AG10803 (cell line): Measurements from ENCODE around the gene CATSPERD.

Experiments used
- DNase-seq: peaks from one replicate; pipeline ENCODE4 v3.0.0; 2010; ENCODE audit warnings: low read depth
- H3K4me3 ChIP-seq: 2 replicates; pipeline ENCODE4 v1.5.1; 2011; ENCODE audit warnings: mild to moderate bottlenecking, low read length, control low read depth
- CTCF ChIP-seq: conservative IDR thresholded peaks from 2 replicates; pipeline ENCODE4 v1.5.1; 2011; ENCODE audit warnings: mild to moderate bottlenecking, low read length, control low read depth, inconsistent platforms

The CATSPERD gene

GRCh38 chr19:5786593-5787408 lies 66.4 kb downstream of the CATSPERD start:
- DNase-seq = no peak
- TF ChIP-seq CTCF = no peak
- H3K4me3 ChIP-seq = no peak overlapping the region

GRCh38 chr19:5787409-5788182 lies 67.2 kb downstream of the CATSPERD start:
- no peak for TF ChIP-seq CTCF
- DNase-seq = no peak
- no peak overlapping the region for H3K4me3 ChIP-seq

GRCh38 chr19:5788422-5788821 lies 68.0 kb downstream of the CATSPERD start:
- no peak for TF ChIP-seq CTCF
- no peak for DNase-seq
- H3K4me3 ChIP-seq = no peak overlapping the region

GRCh38 chr19:5789351-5789761 lies 68.9 kb downstream of the CATSPERD start:
- DNase-seq = no peak

GRCh38 chr19:5789886-5790558 lies 69.6 kb downstream of the CATSPERD start:
- DNase-seq = no peak
- H3K4me3 ChIP-seq = peak overlapping the region; percentile 100
- no peak for TF ChIP-seq CTCF

More at GRCh38 chr19:5789351-5789761, 68.9 kb downstream of the CATSPERD start:
- TF ChIP-seq CTCF = no peak
- no peak overlapping the region for H3K4me3 ChIP-seq

GRCh38 chr19:5790559-5791520 lies 70.4 kb downstream of the CATSPERD start, which contains the start of gene DUS3L:
Gene DUS3L (minus strand): TSS chr19:5791163. CDS start chr19:5791141, 22 bp downstream.
- DNase-seq = peak; percentile 98
- no peak for TF ChIP-seq CTCF
- H3K4me3 ChIP-seq = peak within 1 kb of the TSS; percentile 100
